ENCODE results near the gene COMTD1.

DNA sequence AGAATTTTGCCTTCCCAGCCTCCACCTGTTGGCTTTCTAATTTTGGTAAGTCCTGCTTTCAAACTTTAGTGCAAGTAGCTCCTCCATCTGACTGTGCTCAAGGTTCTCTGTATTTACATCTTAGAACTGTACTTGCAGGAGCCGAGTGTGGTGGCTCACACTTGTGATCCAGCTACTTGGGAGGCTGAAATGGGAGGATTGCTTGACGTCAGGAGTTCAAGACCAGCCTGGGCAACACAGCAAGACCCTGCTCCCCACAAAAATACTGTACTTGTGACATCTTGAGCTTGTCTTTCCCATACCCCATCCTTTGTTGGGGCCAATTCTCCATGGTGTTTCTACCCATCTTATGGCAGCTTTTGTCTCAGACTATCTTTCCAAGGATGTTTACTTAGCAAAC is 29.8 kb downstream of the COMTD1 start:
- TF ChIP-seq POLR2AphosphoS5 (IDR thresholded peaks at IDR 0.05) (no peak), EP300 (IDR thresholded peaks at IDR 0.05) (no peak)
- TF ChIP-seq, protein P1, sequence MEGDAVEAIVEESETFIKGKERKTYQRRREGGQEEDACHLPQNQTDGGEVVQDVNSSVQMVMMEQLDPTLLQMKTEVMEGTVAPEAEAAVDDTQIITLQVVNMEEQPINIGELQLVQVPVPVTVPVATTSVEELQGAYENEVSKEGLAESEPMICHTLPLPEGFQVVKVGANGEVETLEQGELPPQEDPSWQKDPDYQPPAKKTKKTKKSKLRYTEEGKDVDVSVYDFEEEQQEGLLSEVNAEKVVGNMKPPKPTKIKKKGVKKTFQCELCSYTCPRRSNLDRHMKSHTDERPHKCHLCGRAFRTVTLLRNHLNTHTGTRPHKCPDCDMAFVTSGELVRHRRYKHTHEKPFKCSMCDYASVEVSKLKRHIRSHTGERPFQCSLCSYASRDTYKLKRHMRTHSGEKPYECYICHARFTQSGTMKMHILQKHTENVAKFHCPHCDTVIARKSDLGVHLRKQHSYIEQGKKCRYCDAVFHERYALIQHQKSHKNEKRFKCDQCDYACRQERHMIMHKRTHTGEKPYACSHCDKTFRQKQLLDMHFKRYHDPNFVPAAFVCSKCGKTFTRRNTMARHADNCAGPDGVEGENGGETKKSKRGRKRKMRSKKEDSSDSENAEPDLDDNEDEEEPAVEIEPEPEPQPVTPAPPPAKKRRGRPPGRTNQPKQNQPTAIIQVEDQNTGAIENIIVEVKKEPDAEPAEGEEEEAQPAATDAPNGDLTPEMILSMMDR (IDR thresholded peaks at IDR 0.05) = no peak

All from sigmoid colon (tissue), 4 donors.